Ishikawa (cell line): Measurements from ENCODE around the gene MYH7.

Experiments used
- CEBPB ChIP-seq: IDR thresholded peaks from 2 replicates; pipeline ENCODE4 v1.6.1; 2012
- CREB1 ChIP-seq: IDR thresholded peaks from 2 replicates; pipeline ENCODE4 v1.6.1; 2012; ENCODE audit warnings: low read depth
- EP300 ChIP-seq: IDR thresholded peaks from 2 replicates; pipeline ENCODE4 v1.6.1; 2012; ENCODE audit warnings: borderline replicate concordance
- FOXM1 ChIP-seq: IDR thresholded peaks from 2 replicates; pipeline ENCODE4 v1.6.1; 2012; ENCODE audit warnings: low read depth, borderline replicate concordance
- NFIC ChIP-seq: IDR thresholded peaks from 2 replicates; pipeline ENCODE4 v1.6.1; 2012
- RAD21 ChIP-seq: IDR thresholded peaks from 2 replicates; pipeline ENCODE4 v1.6.1; 2012; ENCODE audit warnings: low read depth
- TAF1 ChIP-seq: IDR thresholded peaks from 2 replicates; pipeline ENCODE4 v1.6.1; 2012; ENCODE audit warnings: low read depth, mild to moderate bottlenecking
- YY1 ChIP-seq: IDR thresholded peaks from 2 replicates; pipeline ENCODE4 v1.6.1; 2012; ENCODE audit warnings: low read depth
- TF ChIP-seq, protein P1 (sequence below): IDR thresholded peaks from 2 replicates; pipeline ENCODE4 v1.6.1; 2012; ENCODE audit warnings: low read depth, mild to moderate bottlenecking
- TF ChIP-seq, protein P2 (sequence below): IDR thresholded peaks from 2 replicates; pipeline ENCODE4 v1.6.1; 2012

DNA sequence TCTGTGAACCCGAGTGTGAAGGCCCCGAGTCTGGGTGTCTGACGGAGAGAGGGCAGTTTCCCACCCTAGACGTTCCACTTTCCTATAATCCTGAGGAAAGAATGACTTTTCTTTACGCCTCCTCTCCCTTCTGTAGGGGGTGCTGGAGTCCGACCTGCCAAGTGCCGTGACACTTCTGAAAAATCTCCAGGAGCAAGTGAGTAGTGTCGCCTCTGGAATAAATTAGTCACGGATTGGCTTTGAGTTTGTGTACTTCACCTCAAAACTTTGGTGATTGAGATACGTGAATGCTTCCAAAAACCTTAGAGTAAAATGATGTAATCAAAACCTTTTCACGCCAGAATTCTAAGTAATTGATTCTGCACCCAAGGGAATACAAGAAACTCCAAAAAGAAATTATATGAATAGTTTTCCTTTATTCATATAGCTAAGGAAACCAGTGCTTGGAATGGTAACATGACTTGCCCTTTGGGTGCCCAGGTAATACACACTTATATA lies 34.5 kb upstream of the MYH7 start:
- TF ChIP-seq, protein P1, sequence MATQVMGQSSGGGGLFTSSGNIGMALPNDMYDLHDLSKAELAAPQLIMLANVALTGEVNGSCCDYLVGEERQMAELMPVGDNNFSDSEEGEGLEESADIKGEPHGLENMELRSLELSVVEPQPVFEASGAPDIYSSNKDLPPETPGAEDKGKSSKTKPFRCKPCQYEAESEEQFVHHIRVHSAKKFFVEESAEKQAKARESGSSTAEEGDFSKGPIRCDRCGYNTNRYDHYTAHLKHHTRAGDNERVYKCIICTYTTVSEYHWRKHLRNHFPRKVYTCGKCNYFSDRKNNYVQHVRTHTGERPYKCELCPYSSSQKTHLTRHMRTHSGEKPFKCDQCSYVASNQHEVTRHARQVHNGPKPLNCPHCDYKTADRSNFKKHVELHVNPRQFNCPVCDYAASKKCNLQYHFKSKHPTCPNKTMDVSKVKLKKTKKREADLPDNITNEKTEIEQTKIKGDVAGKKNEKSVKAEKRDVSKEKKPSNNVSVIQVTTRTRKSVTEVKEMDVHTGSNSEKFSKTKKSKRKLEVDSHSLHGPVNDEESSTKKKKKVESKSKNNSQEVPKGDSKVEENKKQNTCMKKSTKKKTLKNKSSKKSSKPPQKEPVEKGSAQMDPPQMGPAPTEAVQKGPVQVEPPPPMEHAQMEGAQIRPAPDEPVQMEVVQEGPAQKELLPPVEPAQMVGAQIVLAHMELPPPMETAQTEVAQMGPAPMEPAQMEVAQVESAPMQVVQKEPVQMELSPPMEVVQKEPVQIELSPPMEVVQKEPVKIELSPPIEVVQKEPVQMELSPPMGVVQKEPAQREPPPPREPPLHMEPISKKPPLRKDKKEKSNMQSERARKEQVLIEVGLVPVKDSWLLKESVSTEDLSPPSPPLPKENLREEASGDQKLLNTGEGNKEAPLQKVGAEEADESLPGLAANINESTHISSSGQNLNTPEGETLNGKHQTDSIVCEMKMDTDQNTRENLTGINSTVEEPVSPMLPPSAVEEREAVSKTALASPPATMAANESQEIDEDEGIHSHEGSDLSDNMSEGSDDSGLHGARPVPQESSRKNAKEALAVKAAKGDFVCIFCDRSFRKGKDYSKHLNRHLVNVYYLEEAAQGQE: no peak
- TF ChIP-seq EP300: no peak
- no peak; the same call in 1 of the 2 replicates for TF ChIP-seq TAF1
- TF ChIP-seq NFIC: no peak
- TF ChIP-seq, protein P2, sequence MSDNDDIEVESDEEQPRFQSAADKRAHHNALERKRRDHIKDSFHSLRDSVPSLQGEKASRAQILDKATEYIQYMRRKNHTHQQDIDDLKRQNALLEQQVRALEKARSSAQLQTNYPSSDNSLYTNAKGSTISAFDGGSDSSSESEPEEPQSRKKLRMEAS: no peak
- no peak for TF ChIP-seq FOXM1
- TF ChIP-seq CREB1: no peak
- TF ChIP-seq CEBPB: no peak
- no peak for TF ChIP-seq YY1
- TF ChIP-seq RAD21: no peak
